PC-3 (cell line): ENCODE data around the gene EPHB2.

Source experiments
- CTCF ChIP-seq: fragments of 300-600 bp; sonication (generic); conservative IDR thresholded peaks from 2 replicates; pipeline ENCODE4 v1.5.1; 2017; ENCODE audit warnings: antibody characterized with exemption, low read depth, mild to moderate bottlenecking, low read length
- EZH2phosphoT487 ChIP-seq: fragments of 300-600 bp; sonication (generic); IDR thresholded peaks from 2 replicates; pipeline ENCODE4 v1.6.1; 2018; ENCODE audit warnings: mild to moderate bottlenecking, antibody characterized with exemption, low read length, borderline replicate concordance

DNA sequence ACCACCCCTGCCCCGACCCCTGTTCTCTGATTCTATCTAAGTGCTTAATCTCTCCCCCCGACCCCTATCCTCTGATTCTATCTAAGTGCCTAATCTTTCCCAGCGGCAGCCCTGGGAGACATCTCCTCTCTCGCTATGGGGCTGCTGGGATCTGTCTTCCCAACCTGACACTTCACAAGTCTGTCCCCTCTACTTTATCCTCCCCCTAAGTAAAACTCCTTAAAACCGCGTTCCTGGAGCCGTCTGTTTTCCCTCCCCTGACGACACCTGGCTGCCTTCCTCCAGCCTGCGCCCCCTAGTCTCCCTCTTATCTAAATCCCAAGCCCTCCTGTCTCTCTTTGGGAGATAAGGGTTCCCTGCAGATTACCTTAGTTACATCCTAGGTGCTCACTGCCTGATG lies 30.5 kb downstream of the EPHB2 start:
- TF ChIP-seq CTCF (no peak), EZH2phosphoT487 (no peak)
